GM19395 (cell line): ENCODE results near the gene EPN2.

ENCODE experiments used
- ATAC-seq: cut with Tn5 transposase; IDR thresholded peaks from one replicate; pipeline ENCODE4 v1.9.1; 2021; ENCODE audit warnings: mild to moderate bottlenecking, moderate library complexity; ENCODE audit not compliant: unreplicated experiment

The EPN2 gene

GRCh38 chr17:19291646-19292376, 54.6 kb downstream of the EPN2 start:
- no peak for ATAC-seq

- ATAC-seq = no peak
Measured at GRCh38 chr17:19292377-19292711, 55.2 kb downstream of the EPN2 start.

- ATAC-seq = no peak
Measured at GRCh38 chr17:19294443-19294842, 57.3 kb downstream of the EPN2 start.

- no peak for ATAC-seq
Measured at GRCh38 chr17:19295473-19296135, 58.4 kb downstream of the EPN2 start.

- no peak for ATAC-seq
Measured at GRCh38 chr17:19296786-19297778, 59.9 kb downstream of the EPN2 start.

- ATAC-seq = no peak
Measured at GRCh38 chr17:19298569-19299213, 61.5 kb downstream of the EPN2 start.

- ATAC-seq = no peak
Measured at GRCh38 chr17:19299214-19299747, 62.1 kb downstream of the EPN2 start.

GRCh38 chr17:19299866-19300265, 62.7 kb downstream of the EPN2 start:
- no peak for ATAC-seq

GRCh38 chr17:19301274-19301951, 64.2 kb downstream of the EPN2 start:
- ATAC-seq = no peak

- ATAC-seq = no peak
Measured at GRCh38 chr17:19301973-19302372, 64.8 kb downstream of the EPN2 start.

GRCh38 chr17:19302791-19303331, 65.7 kb downstream of the EPN2 start:
- ATAC-seq = no peak

GRCh38 chr17:19303367-19303776, 66.2 kb downstream of the EPN2 start:
- ATAC-seq = no peak

GRCh38 chr17:19304209-19304608, 67.0 kb downstream of the EPN2 start:
- no peak for ATAC-seq

- ATAC-seq = no peak
Measured at GRCh38 chr17:19304751-19305150, 67.6 kb downstream of the EPN2 start.

GRCh38 chr17:19305256-19305655, 68.1 kb downstream of the EPN2 start:
- ATAC-seq = no peak

- no peak for ATAC-seq
Measured at GRCh38 chr17:19305761-19306159, 68.6 kb downstream of the EPN2 start.

- ATAC-seq = peak; percentile 89
Measured at GRCh38 chr17:19306160-19307111, 69.3 kb downstream of the EPN2 start.

GRCh38 chr17:19307521-19307920, 70.4 kb downstream of the EPN2 start:
- ATAC-seq = no peak

- ATAC-seq = no peak
Measured at GRCh38 chr17:19308398-19308797, 71.2 kb downstream of the EPN2 start.
